Measurements from ENCODE around the gene OR13A1.
"Not testable (repeated sequence)": the region's sequence is repeated elsewhere in the genome, so short reads cannot be mapped to it uniquely, and the experiment has no call there.

Gene OR13A1

GRCh38 chr10:45280113-45280760, 35.2 kb downstream of the OR13A1 start:
- no peak for DNase-seq

- no peak for DNase-seq
Measured at GRCh38 chr10:45279682-45280081, 35.7 kb downstream of the OR13A1 start.

- no peak for DNase-seq
Measured at GRCh38 chr10:45278860-45279498, 36.4 kb downstream of the OR13A1 start.

GRCh38 chr10:45276146-45276545, 39.3 kb downstream of the OR13A1 start:
- DNase-seq, result not testable (repeated sequence)

- no peak for DNase-seq
Measured at GRCh38 chr10:45274364-45274763, 41.0 kb downstream of the OR13A1 start.

GRCh38 chr10:45267777-45268176, 47.6 kb downstream of the OR13A1 start:
- not testable (repeated sequence) for DNase-seq

- DNase-seq, result no peak
Measured at GRCh38 chr10:45265996-45266395, 49.4 kb downstream of the OR13A1 start.

GRCh38 chr10:45261946-45262345, 53.5 kb downstream of the OR13A1 start:
- DNase-seq, result no peak

- no peak for DNase-seq
Measured at GRCh38 chr10:45261243-45261775, 54.1 kb downstream of the OR13A1 start.

- not testable (repeated sequence) for DNase-seq
Measured at GRCh38 chr10:45260635-45261034, 54.8 kb downstream of the OR13A1 start.

GRCh38 chr10:45259786-45260495, 55.5 kb downstream of the OR13A1 start:
- DNase-seq, result not testable (repeated sequence)

GRCh38 chr10:45257600-45257999, 57.8 kb downstream of the OR13A1 start:
- no peak for DNase-seq

- DNase-seq, result no peak
Measured at GRCh38 chr10:45256246-45256645, 59.2 kb downstream of the OR13A1 start.

GRCh38 chr10:45255706-45256105, 59.7 kb downstream of the OR13A1 start:
- no peak for DNase-seq

GRCh38 chr10:45254892-45255291, 60.5 kb downstream of the OR13A1 start:
- no peak for DNase-seq

- no peak for DNase-seq
Measured at GRCh38 chr10:45253183-45253914, 62.1 kb downstream of the OR13A1 start.
